ENCODE results near the gene NRG3.
"Not testable (repeated sequence)": the region's sequence is repeated elsewhere in the genome, so short reads cannot be mapped to it uniquely, and the experiment has no call there.

NRG3 gene

DNA sequence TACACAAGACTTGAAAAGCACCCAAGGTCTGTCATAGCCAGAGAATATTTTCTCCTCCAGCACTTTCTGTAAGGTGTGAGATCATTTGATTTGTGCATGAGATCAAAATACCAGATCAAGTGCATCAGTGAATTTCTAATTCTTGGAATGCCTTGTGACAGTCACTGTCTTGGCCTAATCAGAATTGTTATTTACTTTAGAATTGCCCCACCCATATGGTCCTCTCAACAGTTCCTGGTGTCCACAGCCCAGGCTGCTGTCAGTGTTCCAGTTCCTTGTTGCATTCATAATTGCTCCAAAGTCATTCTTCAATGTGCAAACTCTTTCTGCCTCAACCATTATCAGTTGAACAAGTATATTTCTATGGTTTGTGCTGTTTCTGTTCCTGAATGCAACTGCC lies 770.2 kb downstream of the NRG3 start:
- no peak overlapping the region for H3K4me3 ChIP-seq (ENCODE audit: extremely low read depth, insufficient read depth, low read length, poor library complexity, severe bottlenecking)
- no peaks in the 10 kb centered on the region for H3K9me3 ChIP-seq (ENCODE audit: control insufficient read depth, low read length)
- H3K4me1 ChIP-seq (ENCODE audit: control insufficient read depth, insufficient read depth, low read length, poor library complexity, severe bottlenecking) = peaks cover 5% of the 10 kb centered on the region
- H3K27ac ChIP-seq (ENCODE audit: low read depth, low read length, severe bottlenecking) = no peak overlapping the region
- H3K36me3 ChIP-seq (ENCODE audit: control insufficient read depth, insufficient read depth, low read length) = no peaks in the 10 kb centered on the region

DNA sequence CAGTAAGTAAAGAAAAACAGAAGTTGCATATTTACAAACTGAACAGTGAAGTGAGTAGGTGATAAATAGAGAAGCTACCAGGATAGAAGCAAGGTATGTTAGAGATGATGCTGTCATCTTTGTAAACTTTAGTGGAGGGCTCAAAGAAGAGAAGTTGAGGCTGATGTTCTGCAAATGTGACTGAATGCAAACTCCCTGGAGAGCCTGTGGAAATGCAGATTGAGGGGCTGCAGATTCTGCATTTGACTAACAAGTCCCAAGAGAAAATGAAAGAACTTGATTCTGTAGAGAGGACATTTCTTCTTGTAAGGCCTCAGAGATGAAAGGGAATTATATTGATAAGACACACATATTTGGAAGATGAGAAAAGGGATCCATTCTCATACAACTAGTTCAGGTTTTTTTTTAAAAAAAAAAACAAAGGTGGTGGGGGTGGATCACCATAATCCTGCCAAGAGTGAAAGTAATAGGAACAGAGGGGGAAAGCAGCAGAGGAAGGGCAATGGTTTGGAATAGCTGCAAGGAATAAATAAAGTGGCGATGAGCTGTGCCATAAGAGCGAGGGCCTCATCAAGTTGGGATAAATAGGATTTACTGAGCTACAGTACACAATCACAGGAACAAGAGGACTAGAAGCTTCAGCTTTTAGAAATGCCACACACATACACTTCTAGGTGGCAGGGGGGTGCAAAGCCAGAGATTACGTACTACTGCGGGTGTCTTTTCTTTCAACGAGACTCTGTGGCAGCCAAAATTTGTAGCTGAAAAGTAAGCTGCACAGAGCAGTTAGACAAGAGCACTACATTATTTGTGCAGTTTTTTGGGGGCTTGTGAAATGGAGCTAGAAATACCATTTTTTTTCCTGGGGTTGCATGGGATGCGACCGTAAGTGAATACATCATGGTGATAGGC lies 778.5 kb downstream of the NRG3 start:
- Histone ChIP-seq H3K4me1 (ENCODE audit: control insufficient read depth, insufficient read depth, low read length, poor library complexity, severe bottlenecking) (no peaks in the 10 kb centered on the region), H3K9me3 (ENCODE audit: control insufficient read depth, low read length) (no peaks in the 10 kb centered on the region), H3K27ac (ENCODE audit: low read depth, low read length, severe bottlenecking) (no peak overlapping the region), H3K36me3 (ENCODE audit: control insufficient read depth, insufficient read depth, low read length) (no peaks in the 10 kb centered on the region), H3K4me3 (ENCODE audit: extremely low read depth, insufficient read depth, low read length, poor library complexity, severe bottlenecking) (no peak overlapping the region)
- WGBS, 2 experiments (ENCODE audit: insufficient coverage in 2 of 2) = 84 to 90% methylated on average over 3 to 5 of the region's 7 CpGs

DNA sequence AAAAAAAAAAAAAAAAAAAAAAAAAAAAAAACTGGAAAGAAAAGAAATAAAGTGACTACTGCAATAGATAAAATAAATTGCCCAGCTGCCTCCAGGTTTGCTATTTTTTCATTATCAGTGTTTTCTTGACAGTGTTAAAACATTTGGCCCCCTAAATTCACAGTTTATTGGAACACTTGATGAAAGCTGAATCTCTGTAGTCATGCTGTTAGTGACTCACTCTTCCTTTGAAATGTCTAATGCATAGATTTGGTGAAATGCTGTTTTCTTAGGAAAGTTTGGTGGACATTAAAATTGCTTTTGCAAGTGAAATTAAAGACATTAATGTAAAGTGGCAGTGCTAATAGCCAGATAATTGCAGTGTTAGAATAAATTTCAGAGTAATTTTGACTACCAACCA lies 785.2 kb downstream of the NRG3 start:
- Histone ChIP-seq H3K4me1 (ENCODE audit: control insufficient read depth, insufficient read depth, low read length, poor library complexity, severe bottlenecking) (peaks cover 4% of the 10 kb centered on the region), H3K36me3 (ENCODE audit: control insufficient read depth, insufficient read depth, low read length) (no peaks in the 10 kb centered on the region), H3K4me3 (ENCODE audit: extremely low read depth, insufficient read depth, low read length, poor library complexity, severe bottlenecking) (no peak overlapping the region), H3K27ac (ENCODE audit: low read depth, low read length, severe bottlenecking) (peak overlapping the region; percentile 63), H3K9me3 (ENCODE audit: control insufficient read depth, low read length) (no peaks in the 10 kb centered on the region)

DNA sequence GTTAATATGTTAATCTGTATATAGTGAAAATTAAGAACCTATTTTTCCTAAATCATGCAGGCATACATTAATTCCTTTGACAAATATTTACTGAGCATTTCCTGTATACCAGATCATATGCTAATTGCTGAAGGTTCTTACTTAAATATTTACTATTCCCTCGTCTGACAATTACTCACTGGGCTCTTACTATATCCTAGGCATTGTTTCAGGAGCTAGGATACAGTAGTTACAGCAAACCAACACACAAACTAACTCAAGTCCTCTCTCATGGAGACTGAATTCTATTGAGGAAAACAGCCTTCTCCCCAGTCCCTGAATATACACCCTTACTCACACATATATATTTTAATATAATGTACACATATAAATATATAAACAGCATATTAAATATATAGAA lies 786.0 kb downstream of the NRG3 start:
- 50 to 60% methylated on average over 1 of the region's 1 CpG for WGBS, 2 experiments (ENCODE audit: insufficient coverage in 2 of 2)
- Histone ChIP-seq H3K4me3 (ENCODE audit: extremely low read depth, insufficient read depth, low read length, poor library complexity, severe bottlenecking) (no peak overlapping the region), H3K27ac (ENCODE audit: low read depth, low read length, severe bottlenecking) (peak overlapping the region; percentile 63), H3K9me3 (ENCODE audit: control insufficient read depth, low read length) (no peaks in the 10 kb centered on the region), H3K4me1 (ENCODE audit: control insufficient read depth, insufficient read depth, low read length, poor library complexity, severe bottlenecking) (peaks cover 4% of the 10 kb centered on the region), H3K36me3 (ENCODE audit: control insufficient read depth, insufficient read depth, low read length) (no peaks in the 10 kb centered on the region)

DNA sequence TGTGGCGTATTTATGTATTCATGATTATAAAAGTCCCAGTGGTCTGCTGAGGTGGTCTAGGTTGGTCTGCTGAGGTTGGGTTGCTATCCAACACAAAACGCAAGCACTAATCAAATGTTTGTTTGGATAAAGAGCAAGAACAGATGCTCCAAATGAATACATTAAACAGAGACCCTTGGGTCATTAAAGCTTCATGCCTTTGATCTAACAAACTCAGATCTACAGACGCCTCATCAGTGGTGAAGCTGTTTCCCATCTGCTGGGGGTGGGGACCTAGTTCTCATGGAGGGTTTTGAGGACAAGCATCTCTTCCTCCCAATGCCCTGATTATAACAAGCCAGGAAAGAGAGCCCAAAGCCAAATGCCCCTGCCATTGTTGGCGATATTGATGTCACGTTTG lies 786.7 kb downstream of the NRG3 start:
- H3K9me3 ChIP-seq (ENCODE audit: control insufficient read depth, low read length) = no peaks in the 10 kb centered on the region
- H3K4me3 ChIP-seq (ENCODE audit: extremely low read depth, insufficient read depth, low read length, poor library complexity, severe bottlenecking) = no peak overlapping the region
- 67 to 100% methylated on average over 1 to 2 of the region's 5 CpGs for WGBS, 2 experiments (ENCODE audit: insufficient coverage in 2 of 2)
- H3K4me1 ChIP-seq (ENCODE audit: control insufficient read depth, insufficient read depth, low read length, poor library complexity, severe bottlenecking) = peaks cover 4% of the 10 kb centered on the region
- no peak overlapping the region for H3K27ac ChIP-seq (ENCODE audit: low read depth, low read length, severe bottlenecking)
- H3K36me3 ChIP-seq (ENCODE audit: control insufficient read depth, insufficient read depth, low read length) = no peaks in the 10 kb centered on the region

DNA sequence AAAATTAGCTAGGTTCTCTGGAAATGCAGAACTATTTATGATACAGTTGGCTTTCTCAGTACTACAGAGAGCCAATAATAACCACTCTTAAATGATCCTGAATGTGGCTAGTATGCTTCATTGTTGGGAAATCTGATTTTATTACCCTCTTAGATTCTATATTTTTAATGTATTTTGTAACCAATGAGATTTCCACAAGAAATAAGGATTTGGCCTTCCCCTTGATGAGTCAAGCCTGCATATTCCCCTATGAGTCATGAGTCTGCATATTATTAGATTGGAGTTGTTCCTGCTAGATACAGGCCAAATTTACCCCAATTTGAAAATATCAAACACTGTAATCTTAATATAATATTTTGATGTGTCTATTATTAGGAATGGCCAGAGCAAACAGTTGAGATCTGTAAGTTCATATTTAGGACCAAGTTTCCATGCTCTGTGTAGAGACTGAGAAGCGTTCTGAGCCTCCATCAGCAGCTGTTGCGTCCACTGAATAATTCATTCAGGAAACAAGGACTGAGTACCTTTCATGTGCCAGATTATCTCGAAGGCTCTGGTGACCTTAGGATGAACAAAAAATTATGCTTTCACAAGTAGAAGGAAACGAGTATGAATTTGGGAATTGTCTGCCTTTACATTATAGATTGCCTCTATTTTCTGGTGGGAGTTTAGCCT lies 793.4 kb downstream of the NRG3 start:
- Histone ChIP-seq H3K36me3 (ENCODE audit: control insufficient read depth, insufficient read depth, low read length) (no peaks in the 10 kb centered on the region), H3K4me3 (ENCODE audit: extremely low read depth, insufficient read depth, low read length, poor library complexity, severe bottlenecking) (no peak overlapping the region), H3K9me3 (ENCODE audit: control insufficient read depth, low read length) (no peaks in the 10 kb centered on the region), H3K27ac (ENCODE audit: low read depth, low read length, severe bottlenecking) (no peak overlapping the region), H3K4me1 (ENCODE audit: control insufficient read depth, insufficient read depth, low read length, poor library complexity, severe bottlenecking) (no peaks in the 10 kb centered on the region)
- WGBS, 2 experiments (ENCODE audit: insufficient coverage in 2 of 2) = 86 to 100% methylated on average over 3 to 4 of the region's 4 CpGs

DNA sequence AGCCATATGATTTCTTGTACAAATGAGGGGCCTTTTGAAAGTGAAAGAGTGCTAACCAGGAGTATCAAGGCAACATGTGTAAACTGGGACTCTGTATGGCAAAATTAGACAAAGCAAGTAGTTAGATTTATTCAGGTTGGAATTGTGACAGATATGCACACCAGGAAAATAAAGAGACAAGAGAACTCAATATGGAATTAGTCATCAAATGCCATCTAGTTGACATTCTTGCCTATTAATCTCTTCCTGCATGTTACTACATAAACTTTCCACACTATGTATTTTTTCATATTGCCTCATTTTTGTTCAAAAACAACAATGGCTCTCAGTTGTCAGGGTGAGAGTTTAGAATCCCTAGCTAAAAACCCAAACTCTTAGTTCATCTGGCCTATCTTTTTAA lies 799.0 kb downstream of the NRG3 start:
- Histone ChIP-seq H3K27ac (ENCODE audit: low read depth, low read length, severe bottlenecking) (no peak overlapping the region), H3K4me3 (ENCODE audit: extremely low read depth, insufficient read depth, low read length, poor library complexity, severe bottlenecking) (no peak overlapping the region), H3K4me1 (ENCODE audit: control insufficient read depth, insufficient read depth, low read length, poor library complexity, severe bottlenecking) (no peaks in the 10 kb centered on the region), H3K9me3 (ENCODE audit: control insufficient read depth, low read length) (no peaks in the 10 kb centered on the region), H3K36me3 (ENCODE audit: control insufficient read depth, insufficient read depth, low read length) (no peaks in the 10 kb centered on the region)

DNA sequence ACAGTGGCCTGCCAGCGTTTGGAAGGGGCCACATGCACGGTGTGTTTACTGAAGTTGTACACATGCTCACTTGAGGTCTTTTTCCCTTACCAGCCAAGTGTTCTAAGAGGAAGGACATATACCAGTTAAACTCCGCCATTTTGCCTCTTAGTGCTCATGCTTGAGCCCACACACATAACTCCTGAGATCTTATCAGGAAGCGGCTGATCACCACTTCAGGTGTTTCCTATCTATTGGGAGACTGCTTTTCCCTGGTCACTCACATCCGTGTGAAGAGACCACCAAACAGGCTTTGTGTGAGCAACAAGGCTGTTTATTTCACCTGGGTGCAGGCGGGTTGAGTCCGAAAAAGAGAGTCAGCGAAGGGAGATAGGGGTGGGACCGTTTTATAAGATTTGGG lies 802.9 kb downstream of the NRG3 start:
- H3K36me3 ChIP-seq (ENCODE audit: control insufficient read depth, insufficient read depth, low read length); H3K9me3 ChIP-seq (ENCODE audit: control insufficient read depth, low read length); H3K4me3 ChIP-seq (ENCODE audit: extremely low read depth, insufficient read depth, low read length, poor library complexity, severe bottlenecking); H3K4me1 ChIP-seq (ENCODE audit: control insufficient read depth, insufficient read depth, low read length, poor library complexity, severe bottlenecking); H3K27ac ChIP-seq (ENCODE audit: low read depth, low read length, severe bottlenecking): not testable (repeated sequence)
- 85 to 90% methylated on average over 8 to 9 of the region's 9 CpGs for WGBS, 2 experiments (ENCODE audit: insufficient coverage in 2 of 2)

DNA sequence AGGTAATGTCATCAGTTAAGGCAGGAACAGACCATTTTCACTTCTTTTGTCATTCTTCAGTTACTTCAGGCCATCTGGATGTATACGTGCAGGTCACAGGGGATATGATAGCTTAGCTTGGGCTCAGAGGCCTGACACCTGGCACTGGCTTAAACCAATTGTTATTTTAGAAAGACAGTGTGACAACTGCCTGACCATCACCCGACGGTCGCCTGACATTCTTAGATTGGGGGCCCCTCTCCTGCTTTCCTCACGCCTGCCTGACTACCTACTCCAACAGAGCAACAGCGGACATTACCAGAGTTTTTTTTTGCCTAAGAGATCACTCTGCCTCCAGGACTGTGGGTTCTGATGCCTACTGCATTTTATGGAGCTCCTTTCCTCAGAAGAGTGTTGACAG lies 803.5 kb downstream of the NRG3 start:
- 70 to 90% methylated on average over 2 to 3 of the region's 6 CpGs for WGBS, 2 experiments (ENCODE audit: insufficient coverage in 2 of 2)
- not testable (repeated sequence) for H3K36me3 ChIP-seq (ENCODE audit: control insufficient read depth, insufficient read depth, low read length); H3K4me3 ChIP-seq (ENCODE audit: extremely low read depth, insufficient read depth, low read length, poor library complexity, severe bottlenecking); H3K4me1 ChIP-seq (ENCODE audit: control insufficient read depth, insufficient read depth, low read length, poor library complexity, severe bottlenecking); H3K27ac ChIP-seq (ENCODE audit: low read depth, low read length, severe bottlenecking); H3K9me3 ChIP-seq (ENCODE audit: control insufficient read depth, low read length)

DNA sequence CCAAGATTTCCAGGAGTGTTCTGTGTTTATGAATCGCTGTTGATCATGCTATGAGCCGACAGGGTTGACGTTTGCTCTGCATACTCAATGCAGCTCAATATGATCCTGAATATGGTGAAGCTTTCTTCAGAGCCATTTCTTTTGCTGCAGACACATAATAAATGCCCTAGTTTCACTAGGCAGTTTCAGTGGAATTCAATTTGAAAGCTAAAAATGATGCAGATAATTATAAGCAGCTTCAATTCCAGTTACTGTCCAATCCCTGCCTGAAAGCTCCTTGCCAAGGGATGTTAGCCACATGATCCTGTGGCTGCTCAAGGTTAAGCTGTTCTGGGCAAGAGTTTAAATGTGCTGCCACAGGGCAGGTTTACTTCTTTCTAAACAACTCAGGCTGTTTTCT lies 805.6 kb downstream of the NRG3 start:
- Histone ChIP-seq H3K27ac (ENCODE audit: low read depth, low read length, severe bottlenecking) (no peak overlapping the region), H3K9me3 (ENCODE audit: control insufficient read depth, low read length) (no peaks in the 10 kb centered on the region), H3K4me1 (ENCODE audit: control insufficient read depth, insufficient read depth, low read length, poor library complexity, severe bottlenecking) (no peaks in the 10 kb centered on the region), H3K36me3 (ENCODE audit: control insufficient read depth, insufficient read depth, low read length) (no peaks in the 10 kb centered on the region), H3K4me3 (ENCODE audit: extremely low read depth, insufficient read depth, low read length, poor library complexity, severe bottlenecking) (no peak overlapping the region)
- 94 to 100% methylated on average over 2 to 3 of the region's 3 CpGs for WGBS, 2 experiments (ENCODE audit: insufficient coverage in 2 of 2)

DNA sequence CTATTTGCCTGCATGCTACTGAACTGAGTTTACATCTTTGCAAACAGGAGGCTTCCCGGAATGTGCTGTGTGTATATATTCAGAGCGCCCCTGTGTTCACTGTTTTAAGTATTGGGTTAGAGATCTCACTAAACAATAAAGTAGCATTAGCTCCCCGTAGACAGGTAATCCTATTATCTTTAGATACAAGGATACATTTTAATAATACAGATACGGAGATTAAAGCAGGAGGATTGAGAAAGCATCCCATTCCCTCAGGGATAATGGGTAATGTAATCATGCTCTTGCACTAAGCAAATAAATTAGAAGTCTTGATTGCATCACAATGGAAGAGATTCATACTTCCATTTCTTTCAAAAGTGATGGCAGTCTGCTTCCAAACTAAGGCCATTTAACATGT lies 809.0 kb downstream of the NRG3 start:
- no peaks in the 10 kb centered on the region for H3K36me3 ChIP-seq (ENCODE audit: control insufficient read depth, insufficient read depth, low read length)
- H3K9me3 ChIP-seq (ENCODE audit: control insufficient read depth, low read length) = no peaks in the 10 kb centered on the region
- no peaks in the 10 kb centered on the region for H3K4me1 ChIP-seq (ENCODE audit: control insufficient read depth, insufficient read depth, low read length, poor library complexity, severe bottlenecking)
- WGBS, 2 experiments (ENCODE audit: insufficient coverage in 2 of 2) = no CpG with 5 or more reads among the region's 4 CpGs
- no peak overlapping the region for H3K27ac ChIP-seq (ENCODE audit: low read depth, low read length, severe bottlenecking)
- H3K4me3 ChIP-seq (ENCODE audit: extremely low read depth, insufficient read depth, low read length, poor library complexity, severe bottlenecking) = no peak overlapping the region
